K562 (cell line): ENCODE results near the gene FBXW11.

Experiments used
- JUN ChIP-seq, 2 experiments: sonication (generic) in 1 of 2; formaldehyde crosslinking in 1 of 2; IDR thresholded peaks; 2 replicates each; pipeline versions ENCODE4 v1.6.1 to v1.8.0; 2012 to 2022; ENCODE audit warnings: borderline replicate concordance in 2 of 2, mild to moderate bottlenecking in 2 of 2, improper control_type of control experiment in 1 of 2, low read depth in 1 of 2, low read length in 1 of 2, missing genetic modification reagents in 1 of 2
- TF ChIP-seq, protein P1 (sequence below), 3 experiments: fragments of 200-800 bp in 1 of 3; fragments of 250-450 bp in 1 of 3; fragments of 450-650 bp in 1 of 3; sonication (Bioruptor Pico) in 1 of 3; sonication (Bioruptor generic) in 1 of 3; formaldehyde crosslinking in 1 of 3; IDR thresholded peaks; 2 replicates each; pipeline versions ENCODE4 v1.6.1 to v1.8.0; 2016 to 2022; ENCODE audit warnings: mild to moderate bottlenecking in 2 of 3, missing genetic modification characterization in 2 of 3, missing compliant biosample characterization in 1 of 3, moderate library complexity in 1 of 3

DNA sequence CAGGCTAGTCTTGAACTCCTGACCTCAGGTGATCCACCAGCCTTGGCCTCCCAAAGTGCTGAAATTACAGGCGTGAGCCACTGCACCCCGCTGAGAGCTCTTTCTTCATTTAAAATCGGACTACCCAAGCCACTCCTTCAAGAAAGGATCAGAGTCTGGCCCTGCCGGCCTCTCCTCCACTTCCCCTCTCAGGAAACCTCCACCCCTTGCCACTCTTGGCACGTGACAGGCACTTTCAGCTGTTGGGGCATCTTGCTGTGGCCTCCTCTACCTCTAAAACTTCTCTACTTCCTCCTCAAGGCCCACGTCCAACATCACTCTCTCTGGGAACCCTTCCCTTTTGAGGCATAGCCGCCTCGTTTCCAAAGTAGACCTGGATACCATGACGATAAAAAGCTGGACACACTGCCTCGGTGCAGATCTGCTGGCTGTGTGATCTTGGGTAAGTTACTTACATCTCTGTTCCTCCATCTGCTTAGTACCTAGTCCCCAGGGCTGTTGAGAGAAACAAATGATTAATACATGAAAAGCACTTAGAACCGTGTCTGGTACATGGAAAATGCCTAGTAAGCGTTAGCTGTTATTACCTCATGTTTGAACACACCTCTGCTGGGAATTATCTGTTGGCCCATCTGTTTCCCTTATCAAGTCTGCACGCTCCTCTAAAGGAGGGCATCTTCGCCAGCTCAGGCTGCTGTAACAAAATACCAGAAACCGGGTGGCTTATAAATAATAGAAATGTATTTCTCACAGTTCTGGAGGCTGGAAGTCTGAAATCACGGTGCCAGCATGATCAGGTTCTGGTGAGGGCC is 165.5 kb downstream of the FBXW11 start:
- TF ChIP-seq JUN (IDR thresholded peaks at IDR 0.05; ENCODE audit: borderline replicate concordance, low read depth, low read length) (no peak), JUN (CRISPR knock-in tag; IDR thresholded peaks at IDR 0.05; ENCODE audit: borderline replicate concordance) (no peak)
- TF ChIP-seq, protein P1, sequence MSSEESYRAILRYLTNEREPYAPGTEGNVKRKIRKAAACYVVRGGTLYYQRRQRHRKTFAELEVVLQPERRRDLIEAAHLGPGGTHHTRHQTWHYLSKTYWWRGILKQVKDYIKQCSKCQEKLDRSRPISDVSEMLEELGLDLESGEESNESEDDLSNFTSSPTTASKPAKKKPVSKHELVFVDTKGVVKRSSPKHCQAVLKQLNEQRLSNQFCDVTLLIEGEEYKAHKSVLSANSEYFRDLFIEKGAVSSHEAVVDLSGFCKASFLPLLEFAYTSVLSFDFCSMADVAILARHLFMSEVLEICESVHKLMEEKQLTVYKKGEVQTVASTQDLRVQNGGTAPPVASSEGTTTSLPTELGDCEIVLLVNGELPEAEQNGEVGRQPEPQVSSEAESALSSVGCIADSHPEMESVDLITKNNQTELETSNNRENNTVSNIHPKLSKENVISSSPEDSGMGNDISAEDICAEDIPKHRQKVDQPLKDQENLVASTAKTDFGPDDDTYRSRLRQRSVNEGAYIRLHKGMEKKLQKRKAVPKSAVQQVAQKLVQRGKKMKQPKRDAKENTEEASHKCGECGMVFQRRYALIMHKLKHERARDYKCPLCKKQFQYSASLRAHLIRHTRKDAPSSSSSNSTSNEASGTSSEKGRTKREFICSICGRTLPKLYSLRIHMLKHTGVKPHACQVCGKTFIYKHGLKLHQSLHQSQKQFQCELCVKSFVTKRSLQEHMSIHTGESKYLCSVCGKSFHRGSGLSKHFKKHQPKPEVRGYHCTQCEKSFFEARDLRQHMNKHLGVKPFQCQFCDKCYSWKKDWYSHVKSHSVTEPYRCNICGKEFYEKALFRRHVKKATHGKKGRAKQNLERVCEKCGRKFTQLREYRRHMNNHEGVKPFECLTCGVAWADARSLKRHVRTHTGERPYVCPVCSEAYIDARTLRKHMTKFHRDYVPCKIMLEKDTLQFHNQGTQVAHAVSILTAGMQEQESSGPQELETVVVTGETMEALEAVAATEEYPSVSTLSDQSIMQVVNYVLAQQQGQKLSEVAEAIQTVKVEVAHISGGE (CRISPR knock-in tag; IDR thresholded peaks at IDR 0.05), result no peak
